LoVo (cell line): ENCODE results near the gene SWT1.
"Not testable (repeated sequence)": the region's sequence is repeated elsewhere in the genome, so short reads cannot be mapped to it uniquely, and the experiment has no call there.

Source experiments
- DNase-seq: peaks from one replicate; pipeline ENCODE4 v3.0.0-alpha.2; 2016; ENCODE audit warnings: low spot score

SWT1 gene

GRCh38 chr1:185166106-185166505 lies 9.1 kb downstream of the SWT1 start:
- DNase-seq, result no peak

DNA sequence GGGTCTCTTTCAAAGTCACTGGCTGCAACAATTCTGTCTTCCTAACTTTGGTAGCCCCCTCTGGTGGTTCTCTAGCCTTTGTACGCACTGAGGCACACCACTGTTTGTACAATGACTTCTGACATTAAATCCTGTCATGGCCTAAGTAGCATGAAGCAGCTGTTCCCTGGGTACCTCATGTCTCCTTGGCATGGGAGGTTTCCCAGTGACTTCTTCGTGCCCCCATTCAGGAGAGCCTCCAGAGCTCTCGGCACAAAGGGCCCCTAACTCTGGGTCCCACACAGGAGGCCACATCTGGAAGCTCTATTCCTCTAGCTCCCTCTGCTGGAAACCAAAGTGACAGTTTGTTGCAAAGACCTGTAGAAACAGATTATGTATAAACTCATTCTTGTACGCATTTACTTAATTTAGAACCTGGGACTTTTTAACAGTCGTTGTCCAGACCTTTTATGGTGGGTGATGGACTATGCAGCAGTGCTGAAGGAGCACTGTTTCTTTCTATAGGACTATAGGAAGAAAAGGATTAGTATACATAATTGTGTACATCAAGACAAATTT lies 13.4 kb downstream of the SWT1 start:
- peak; percentile 60 for DNase-seq

GRCh38 chr1:185193756-185194155 lies 36.8 kb downstream of the SWT1 start:
- no peak for DNase-seq

GRCh38 chr1:185198712-185199111 lies 41.7 kb downstream of the SWT1 start:
- not testable (repeated sequence) for DNase-seq

DNA sequence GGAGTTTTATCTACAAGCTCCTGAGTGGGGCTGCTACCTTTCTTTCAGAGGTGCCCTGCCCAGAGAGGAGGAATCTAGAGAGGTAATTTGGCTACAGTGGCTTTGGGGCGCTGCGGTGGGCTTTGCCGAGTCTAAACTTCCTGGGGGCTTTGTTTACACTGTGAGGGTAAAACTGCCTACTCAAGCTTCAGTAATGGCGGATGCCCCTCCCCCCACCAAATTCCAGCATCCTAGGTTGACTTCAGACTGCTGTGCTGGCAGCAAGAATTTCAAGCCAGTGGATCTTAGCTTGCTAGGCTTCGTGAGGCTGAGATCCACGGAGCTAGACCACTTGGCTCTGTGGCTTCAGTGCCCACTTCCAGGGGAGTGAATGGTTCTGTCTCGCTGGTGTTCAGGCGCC lies 43.9 kb downstream of the SWT1 start:
- no peak for DNase-seq

GRCh38 chr1:185207170-185207569 lies 50.2 kb downstream of the SWT1 start:
- no peak for DNase-seq

DNA sequence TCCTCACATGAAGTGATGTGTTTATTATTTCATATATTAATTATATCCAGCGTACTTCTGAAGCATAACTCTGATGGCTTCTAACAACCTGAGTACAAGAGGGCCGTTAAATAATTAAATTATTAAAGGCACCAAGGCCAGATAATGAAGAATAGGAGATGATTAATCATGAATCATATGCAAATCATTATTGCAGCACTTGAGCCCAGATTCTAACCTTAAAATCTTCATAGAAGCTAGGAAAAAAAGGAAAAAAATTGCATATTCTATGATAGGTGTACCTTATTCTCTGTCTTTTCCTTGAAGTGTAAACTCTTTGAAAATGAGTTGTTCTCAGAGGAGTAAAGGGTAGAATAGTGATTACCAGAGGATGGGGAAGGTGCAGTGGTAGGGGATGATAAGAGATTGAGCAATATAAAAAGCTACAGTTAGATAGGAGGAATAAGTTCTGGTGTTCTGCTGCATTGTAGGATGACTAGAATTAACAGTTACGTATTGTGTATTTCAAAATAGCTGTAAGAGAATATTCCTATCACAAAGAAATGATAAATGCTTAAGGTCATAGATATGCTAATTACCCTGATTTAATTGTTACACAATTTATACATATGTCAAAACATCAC lies 51.1 kb downstream of the SWT1 start:
- no peak for DNase-seq

DNA sequence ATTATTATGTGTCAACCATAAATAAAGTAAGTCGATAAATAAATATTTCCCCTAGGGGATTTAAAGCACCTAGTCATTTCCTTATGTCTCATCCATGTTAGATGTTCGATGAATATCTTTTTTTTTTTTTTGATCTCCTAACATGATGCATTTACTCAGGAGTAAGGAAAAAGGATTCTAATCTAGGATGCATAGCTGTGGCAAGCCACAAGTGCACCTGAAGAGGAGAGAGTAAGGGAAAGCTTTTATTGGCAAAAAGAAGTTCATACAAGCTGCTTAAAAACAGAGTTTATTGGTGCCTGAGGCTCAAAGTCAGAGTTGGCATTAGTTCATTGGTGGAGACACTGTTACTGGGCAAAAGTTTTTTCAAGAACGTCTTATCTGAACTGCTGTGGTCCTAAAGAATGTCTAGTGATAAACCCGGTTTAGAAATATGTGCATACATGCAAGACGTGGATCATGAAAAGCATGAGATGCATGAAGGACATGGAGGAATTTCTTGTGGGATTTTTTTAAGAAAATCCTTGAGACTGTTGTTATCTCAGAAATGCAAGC lies 51.7 kb downstream of the SWT1 start:
- DNase-seq, result no peak

- not testable (repeated sequence) for DNase-seq
Observed at GRCh38 chr1:185209357-185209756, 52.4 kb downstream of the SWT1 start.

DNA sequence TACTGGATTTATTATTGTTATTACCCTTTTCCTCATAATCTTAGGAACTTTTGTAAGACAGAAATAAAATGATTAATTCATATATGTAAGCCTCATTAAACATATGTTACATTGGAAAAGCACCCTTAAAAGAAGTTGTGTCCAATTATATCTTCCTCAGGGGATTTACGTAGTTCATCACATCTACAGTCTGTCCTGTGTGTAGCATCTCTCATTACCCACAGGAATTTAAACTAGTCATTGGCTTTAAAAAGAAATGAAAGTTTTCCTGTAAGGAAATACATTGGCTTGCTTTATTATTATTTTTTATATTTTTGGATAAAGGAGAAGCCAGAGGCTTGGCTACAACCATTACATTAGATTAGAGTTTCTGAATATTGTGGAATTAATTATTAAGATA lies 56.1 kb downstream of the SWT1 start:
- DNase-seq, result no peak

GRCh38 chr1:185215911-185216310 lies 58.9 kb downstream of the SWT1 start:
- DNase-seq, result no peak

DNA sequence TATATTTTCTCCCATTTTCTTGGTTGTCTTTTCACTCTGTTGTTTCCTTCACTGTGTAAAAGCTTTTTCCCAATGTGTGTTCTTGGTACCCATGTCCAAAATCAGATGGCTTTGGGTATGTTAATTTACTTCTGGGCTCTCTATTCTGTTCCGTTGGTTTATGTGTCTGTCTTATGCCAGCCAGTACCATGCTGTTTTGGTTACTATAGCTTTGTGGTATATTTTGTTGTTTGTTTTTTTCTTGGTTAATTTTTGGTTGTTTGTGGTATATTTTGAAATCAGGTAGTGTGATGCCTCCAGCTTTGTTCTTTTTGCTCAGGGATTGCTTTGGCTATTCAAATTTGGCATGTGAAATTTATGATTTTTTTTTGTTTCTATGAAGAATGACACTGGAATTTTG lies 67.2 kb downstream of the SWT1 start:
- DNase-seq, result no peak

DNA sequence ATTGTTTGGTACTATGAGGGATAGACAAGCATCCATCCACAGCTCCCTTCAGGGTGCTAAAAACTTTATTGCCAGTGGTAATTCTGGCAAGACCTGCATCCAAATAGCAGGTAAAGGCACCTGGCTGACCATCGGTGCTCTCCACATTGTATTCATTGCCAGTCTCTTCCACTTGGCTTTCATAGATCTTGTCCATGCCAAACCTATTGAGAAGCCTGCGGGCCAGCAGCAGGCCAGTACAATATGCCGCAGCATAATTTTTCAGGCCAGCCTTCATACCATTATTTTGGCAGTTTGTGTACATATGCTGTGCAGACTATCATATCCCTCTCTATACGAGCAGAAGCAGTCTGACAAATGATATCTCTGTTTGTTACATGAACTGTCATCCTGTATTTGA lies 70.2 kb downstream of the SWT1 start:
- DNase-seq, result no peak

GRCh38 chr1:185228979-185229378 lies 72.0 kb downstream of the SWT1 start:
- DNase-seq, result no peak

DNA sequence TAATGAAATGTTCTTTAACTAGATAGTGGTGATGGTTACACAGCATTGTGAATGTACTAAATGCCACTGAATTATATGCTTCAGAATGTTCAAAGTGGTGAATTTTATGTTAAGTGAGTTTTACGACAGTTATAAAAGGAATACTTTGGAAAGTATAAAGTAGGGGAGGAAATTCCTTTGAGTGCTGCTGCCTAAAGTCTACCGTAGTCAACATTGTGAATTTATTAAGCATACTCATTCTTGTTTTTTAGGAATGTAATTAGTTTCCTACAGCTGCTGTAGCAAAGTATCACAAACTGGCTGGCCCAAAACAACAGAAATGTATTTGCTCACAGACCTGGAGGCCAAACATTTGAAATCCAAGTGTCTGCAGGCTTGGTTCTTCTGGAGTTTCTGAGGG lies 73.0 kb downstream of the SWT1 start:
- DNase-seq, result peak; percentile 2

DNA sequence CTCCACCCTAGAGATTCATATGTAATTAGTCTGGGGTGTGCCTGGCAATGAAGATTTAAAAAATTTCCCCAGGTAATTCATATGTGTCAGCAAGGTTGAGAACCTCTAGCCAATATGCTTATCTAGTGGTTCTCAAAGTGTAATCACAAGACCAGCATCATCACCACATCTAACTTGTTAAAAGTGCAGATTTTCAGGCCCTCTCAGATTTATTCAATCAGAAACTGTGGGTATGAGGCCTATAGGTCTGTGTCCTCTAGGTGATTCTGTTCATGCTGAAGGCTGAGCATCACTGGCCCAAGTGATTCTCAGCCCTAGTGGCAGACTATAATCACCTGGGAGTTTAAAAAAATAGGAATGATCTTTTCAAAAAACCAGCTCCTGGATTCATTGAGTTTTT lies 75.9 kb downstream of the SWT1 start:
- no peak for DNase-seq

DNA sequence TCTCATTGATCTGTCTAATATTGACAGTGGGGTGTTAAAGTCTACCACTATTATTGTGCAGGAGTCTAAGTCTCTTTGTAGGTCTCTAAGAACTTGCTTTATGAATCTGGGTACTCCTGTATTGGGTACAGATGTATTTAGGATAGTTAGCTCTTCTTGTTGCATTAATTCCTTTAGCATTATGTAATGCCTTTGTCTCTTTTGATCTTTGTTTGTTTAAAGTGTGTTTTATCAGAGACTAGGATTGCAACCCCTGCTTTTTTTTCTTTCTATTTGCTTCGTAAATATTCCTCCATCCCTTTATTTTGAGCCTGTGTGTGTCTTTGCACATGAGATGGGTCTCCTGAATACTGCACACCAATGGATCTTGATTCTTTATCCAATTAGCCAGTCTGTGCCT lies 77.2 kb downstream of the SWT1 start:
- not testable (repeated sequence) for DNase-seq

- not testable (repeated sequence) for DNase-seq
Observed at GRCh38 chr1:185237176-185237575, 80.2 kb downstream of the SWT1 start.

- DNase-seq, result no peak
Observed at GRCh38 chr1:185237661-185238060, 80.7 kb downstream of the SWT1 start.

GRCh38 chr1:185238447-185238846 lies 81.5 kb downstream of the SWT1 start:
- DNase-seq, result no peak

- no peak for DNase-seq
Observed at GRCh38 chr1:185239861-185240260, 82.9 kb downstream of the SWT1 start.

- DNase-seq, result no peak
Observed at GRCh38 chr1:185241127-185241526, 84.2 kb downstream of the SWT1 start.

DNA sequence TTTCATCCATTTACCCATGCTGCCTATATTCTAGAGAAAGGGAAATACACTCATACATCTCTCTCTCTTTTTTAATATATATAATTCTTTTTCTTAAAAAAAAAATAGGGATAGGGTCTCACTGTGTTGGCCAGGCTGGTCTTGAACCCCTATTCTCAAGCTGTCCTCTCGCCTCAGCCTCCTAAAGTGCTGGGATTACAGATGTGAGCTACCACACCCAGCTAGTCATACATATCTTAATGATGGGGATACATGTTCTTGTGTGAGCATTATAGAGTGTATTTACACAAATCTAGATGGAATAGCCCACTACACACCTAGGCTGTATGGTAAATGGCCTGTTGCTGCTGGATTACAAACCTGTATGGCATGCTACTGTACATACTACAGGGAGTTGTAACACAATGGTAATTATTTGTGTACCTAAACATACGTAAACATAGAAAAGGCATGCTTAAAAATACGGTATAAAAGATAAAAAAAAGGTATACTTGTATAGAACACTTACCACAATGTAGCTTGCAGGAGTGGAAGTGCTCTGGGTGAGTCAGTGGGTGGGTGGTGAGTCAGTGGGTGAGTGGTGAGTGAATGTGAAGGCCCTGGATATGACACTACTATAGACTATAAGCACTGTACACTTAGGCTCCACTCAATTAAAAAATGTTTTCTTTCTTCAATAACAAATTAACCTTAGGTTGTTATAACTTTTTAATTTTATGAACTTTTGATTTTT lies 87.2 kb downstream of the SWT1 start:
- DNase-seq, result no peak
